Measurements from ENCODE around the gene SRL. TPM values are rescaled to one million over a fixed set of nuclear protein-coding genes. Genes with fewer than 3 reads are reported as not detected.

The SRL gene
- total RNA-seq, 4 donors from 2014 or later = 0.04 to 1.8 (median 0.38) TPM; not detected in 1

- 85 to 97% methylated on average over 6 of the region's 6 CpGs for WGBS, 2 donors
- TF ChIP-seq CTCF (IDR thresholded peaks at IDR 0.05) = no peak
- TF ChIP-seq POLR2A (IDR thresholded peaks at IDR 0.05) = no peak
- H3K4me3 ChIP-seq = no peak overlapping the region
- peaks cover 8 to 34% (median 15%) of the 10 kb centered on the region in 3 donors for H3K4me1 ChIP-seq
- no peaks in the 10 kb centered on the region for H3K27me3 ChIP-seq
- no peak for DNase-seq
- peaks cover 0 to 19% (median 9%) of the 10 kb centered on the region in 3 donors for H3K36me3 ChIP-seq
- intact Hi-C loops (cut with DNase I) = no loop called here
- H3K27ac ChIP-seq = no peak overlapping the region
- H3K9me3 ChIP-seq = no peaks in the 10 kb centered on the region
These were observed 24.5 kb upstream of the SRL start for GRCh38 chr16:4266372-4266771.

GRCh38 chr16:4265676-4266075 is 23.8 kb upstream of the SRL start:
- Histone ChIP-seq H3K4me1 (peaks cover 1 to 30% (median 10%) of the 10 kb centered on the region in 3 donors), H3K4me3 (no peak overlapping the region), H3K27me3 (no peaks in the 10 kb centered on the region), H3K27ac (no peak overlapping the region), H3K36me3 (peaks cover 0 to 25% (median 9%) of the 10 kb centered on the region in 3 donors), H3K9me3 (no peaks in the 10 kb centered on the region)
- no peak for DNase-seq
- TF ChIP-seq CTCF (IDR thresholded peaks at IDR 0.05) (no peak), POLR2A (IDR thresholded peaks at IDR 0.05) (no peak)
- intact Hi-C loops (cut with DNase I) = no loop called here
- 76 to 77% methylated on average over 6 to 7 of the region's 7 CpGs for WGBS, 2 donors

- intact Hi-C loops (cut with DNase I) = no loop called here
- Histone ChIP-seq H3K4me1 (peaks cover 0 to 29% (median 4%) of the 10 kb centered on the region in 3 donors), H3K27ac (peak overlapping the region in 2 of 4 donors; percentile 7 to 25), H3K36me3 (peaks cover 0 to 36% (median 9%) of the 10 kb centered on the region in 3 donors), H3K4me3 (no peak overlapping the region), H3K27me3 (no peaks in the 10 kb centered on the region), H3K9me3 (no peaks in the 10 kb centered on the region)
- TF ChIP-seq CTCF (IDR thresholded peaks at IDR 0.05) = no peak
- TF ChIP-seq POLR2A (IDR thresholded peaks at IDR 0.05) = no peak
- no CpG with 5 or more reads among the region's 5 CpGs for WGBS, 2 donors
- no peak for DNase-seq
These were observed 22.7 kb upstream of the SRL start for GRCh38 chr16:4264546-4264945.

GRCh38 chr16:4263504-4264436 is 21.9 kb upstream of the SRL start:
- peak overlapping the region in 2 of 4 donors; percentile 5 to 6 for H3K4me3 ChIP-seq
- WGBS, 2 donors = 90% methylated on average over 2 of the region's 39 CpGs; no CpG with 5 or more reads in 1 of the 2 donors
- TF ChIP-seq CTCF (IDR thresholded peaks at IDR 0.05) = no peak
- no peaks in the 10 kb centered on the region for H3K27me3 ChIP-seq
- no peak for DNase-seq
- H3K9me3 ChIP-seq = no peaks in the 10 kb centered on the region
- peaks cover 0 to 29% (median 4%) of the 10 kb centered on the region in 3 donors for H3K4me1 ChIP-seq
- intact Hi-C loops (cut with DNase I) = no loop called here
- peak overlapping the region in 2 of 4 donors; percentile 23 to 25 for H3K27ac ChIP-seq
- H3K36me3 ChIP-seq = peaks cover 0 to 44% (median 9%) of the 10 kb centered on the region in 3 donors

- Histone ChIP-seq H3K4me3 (no peak overlapping the region), H3K36me3 (peaks cover 0 to 58% (median 9%) of the 10 kb centered on the region in 3 donors), H3K4me1 (peaks cover 0 to 29% (median 4%) of the 10 kb centered on the region in 3 donors), H3K27me3 (no peaks in the 10 kb centered on the region), H3K27ac (no peak overlapping the region), H3K9me3 (no peaks in the 10 kb centered on the region)
- no peak for TF ChIP-seq POLR2A (IDR thresholded peaks at IDR 0.05)
- no peak for TF ChIP-seq CTCF (IDR thresholded peaks at IDR 0.05)
- no peak for DNase-seq
- intact Hi-C loops (cut with DNase I) = no loop called here
- 84 to 94% methylated on average over 3 to 10 of the region's 22 CpGs for WGBS, 2 donors
These were observed 20.5 kb upstream of the SRL start for GRCh38 chr16:4262303-4262835.
